Measurements from ENCODE around the gene TMEM170A.

Gene TMEM170A

DNA sequence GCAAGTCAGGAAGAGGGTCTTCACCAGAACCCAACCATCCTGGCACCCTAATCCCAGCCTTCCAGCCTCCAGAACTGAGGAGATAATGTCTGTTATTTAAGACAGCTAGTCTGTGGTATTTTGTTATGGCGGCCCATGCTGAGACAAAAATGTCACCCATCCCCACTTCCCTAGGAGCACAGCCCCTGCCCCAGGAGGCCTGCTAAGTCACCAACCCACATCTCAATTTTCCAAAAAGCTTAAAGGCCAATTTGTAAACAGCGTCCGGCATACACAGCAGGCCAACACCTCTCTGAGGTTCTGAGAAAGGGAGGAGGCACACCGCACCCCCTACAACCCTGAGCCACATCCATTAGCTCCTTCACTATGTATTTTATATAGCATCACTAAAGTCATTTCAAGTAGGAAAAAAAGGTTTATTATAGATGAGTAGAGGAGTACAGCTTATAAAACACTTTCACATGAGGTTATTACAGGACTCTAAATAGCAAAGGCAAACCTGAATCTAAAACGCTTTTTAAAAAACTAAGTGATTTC is 6.9 kb downstream of the TMEM170A start:
- TF ChIP-seq, protein P1, sequence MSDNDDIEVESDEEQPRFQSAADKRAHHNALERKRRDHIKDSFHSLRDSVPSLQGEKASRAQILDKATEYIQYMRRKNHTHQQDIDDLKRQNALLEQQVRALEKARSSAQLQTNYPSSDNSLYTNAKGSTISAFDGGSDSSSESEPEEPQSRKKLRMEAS (IDR thresholded peaks at IDR 0.05): no peak
- no peak for TF ChIP-seq FOXM1 (IDR thresholded peaks at IDR 0.05; ENCODE audit: borderline replicate concordance, low read depth)

DNA sequence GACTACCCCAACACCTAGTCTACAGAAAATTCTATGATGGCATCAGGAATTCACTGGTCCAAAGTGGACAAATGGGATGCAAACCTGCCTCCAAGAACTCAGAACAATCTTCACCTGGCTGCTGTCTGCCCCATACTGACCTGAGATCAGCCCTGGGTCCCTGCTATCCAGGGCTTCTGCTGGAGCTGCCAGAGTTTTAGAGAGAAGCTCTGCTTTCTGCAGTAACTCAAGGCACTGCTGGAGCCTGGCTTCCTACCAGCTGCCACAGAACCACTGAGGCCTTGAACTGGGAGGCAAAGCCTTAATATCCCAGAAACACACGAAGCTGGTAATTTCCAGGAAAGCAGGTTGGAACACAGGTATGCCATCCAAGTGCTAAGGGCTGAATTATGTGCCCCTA is 7.5 kb downstream of the TMEM170A start:
- TF ChIP-seq YY1 (IDR thresholded peaks at IDR 0.05; ENCODE audit: low read depth) (no peak), TAF1 (IDR thresholded peaks at IDR 0.05; ENCODE audit: low read depth) (no peak), RAD21 (IDR thresholded peaks at IDR 0.05; ENCODE audit: low read depth) (no peak), NFIC (IDR thresholded peaks at IDR 0.05) (no peak), TEAD4 (IDR thresholded peaks at IDR 0.05) (no peak), CEBPB (IDR thresholded peaks at IDR 0.05) (no peak), FOXM1 (IDR thresholded peaks at IDR 0.05; ENCODE audit: borderline replicate concordance, low read depth) (no peak), EGR1 (IDR thresholded peaks at IDR 0.05) (no peak)
- TF ChIP-seq, protein P2, sequence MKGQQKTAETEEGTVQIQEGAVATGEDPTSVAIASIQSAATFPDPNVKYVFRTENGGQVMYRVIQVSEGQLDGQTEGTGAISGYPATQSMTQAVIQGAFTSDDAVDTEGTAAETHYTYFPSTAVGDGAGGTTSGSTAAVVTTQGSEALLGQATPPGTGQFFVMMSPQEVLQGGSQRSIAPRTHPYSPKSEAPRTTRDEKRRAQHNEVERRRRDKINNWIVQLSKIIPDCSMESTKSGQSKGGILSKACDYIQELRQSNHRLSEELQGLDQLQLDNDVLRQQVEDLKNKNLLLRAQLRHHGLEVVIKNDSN (IDR thresholded peaks at IDR 0.05): no peak
- TF ChIP-seq, protein P1 (IDR thresholded peaks at IDR 0.05): no peak

DNA sequence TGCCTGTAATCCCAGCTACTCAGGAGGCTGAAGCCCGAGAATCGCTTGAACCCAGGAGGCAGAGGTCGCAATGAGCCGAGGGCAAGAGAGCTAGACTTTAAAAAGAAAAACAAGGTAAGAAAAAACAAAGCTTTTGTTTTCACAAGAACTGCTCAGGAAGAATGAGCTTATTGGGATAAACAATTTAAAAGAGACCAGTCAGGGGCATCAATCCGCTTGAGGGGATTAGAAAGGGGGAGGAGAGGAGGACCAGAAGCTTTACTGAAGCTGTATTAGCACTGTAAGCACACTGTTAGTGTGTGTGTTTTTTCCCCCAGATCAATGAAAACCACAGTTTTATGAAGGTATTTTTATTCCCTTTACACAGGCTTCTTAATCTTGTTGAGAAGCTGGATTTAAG is 8.8 kb downstream of the TMEM170A start:
- no peak for TF ChIP-seq TAF1 (IDR thresholded peaks at IDR 0.05; ENCODE audit: low read depth)
- TF ChIP-seq, protein P1 (IDR thresholded peaks at IDR 0.05): no peak
- TF ChIP-seq CEBPB (IDR thresholded peaks at IDR 0.05): no peak
- TF ChIP-seq EP300 (IDR thresholded peaks at IDR 0.05; ENCODE audit: borderline replicate concordance): no peak
- no peak for TF ChIP-seq NFIC (IDR thresholded peaks at IDR 0.05)
- TF ChIP-seq EGR1 (IDR thresholded peaks at IDR 0.05): no peak
- TF ChIP-seq TEAD4 (IDR thresholded peaks at IDR 0.05): no peak
- no peak for TF ChIP-seq TCF12 (IDR thresholded peaks at IDR 0.05; ENCODE audit: low read depth)
- no peak for TF ChIP-seq RAD21 (IDR thresholded peaks at IDR 0.05; ENCODE audit: low read depth)
- no peak for TF ChIP-seq YY1 (IDR thresholded peaks at IDR 0.05; ENCODE audit: low read depth)

DNA sequence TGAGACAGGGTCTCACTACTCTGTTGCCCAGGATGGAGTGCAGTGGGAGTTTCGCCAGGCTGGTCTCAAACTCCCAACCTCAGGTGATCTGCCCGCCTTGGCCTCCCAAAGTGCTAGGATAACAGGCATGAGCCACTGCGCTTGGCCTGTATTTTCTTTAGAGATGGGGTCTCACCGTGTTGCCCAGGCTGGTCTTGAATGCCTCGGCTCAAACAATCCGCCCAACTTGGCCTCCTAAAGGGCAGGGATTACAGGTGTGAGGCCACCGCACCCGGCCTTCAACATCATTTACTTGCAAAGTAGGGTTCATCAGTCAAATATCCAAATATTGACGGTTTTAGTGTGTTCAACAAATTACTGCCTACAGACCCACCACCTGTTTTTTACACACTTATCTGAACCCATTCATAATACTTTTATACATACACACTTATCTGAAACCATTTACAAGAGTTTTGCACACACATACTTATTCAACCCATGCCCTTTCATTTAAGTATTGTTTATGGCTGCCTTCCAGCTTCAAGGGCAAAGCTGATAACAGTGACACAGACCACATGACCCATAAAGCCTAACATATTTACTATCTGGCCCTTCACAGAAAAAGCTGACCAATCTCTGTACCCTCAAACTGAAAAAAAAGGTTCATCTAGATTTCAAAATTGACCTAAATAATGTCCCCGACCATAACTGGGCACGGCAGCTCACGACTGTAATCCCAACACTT is 11.9 kb downstream of the TMEM170A start:
- no peak for TF ChIP-seq FOXM1 (IDR thresholded peaks at IDR 0.05; ENCODE audit: borderline replicate concordance, low read depth)
- no peak for TF ChIP-seq YY1 (IDR thresholded peaks at IDR 0.05; ENCODE audit: low read depth)
- TF ChIP-seq CREB1 (IDR thresholded peaks at IDR 0.05; ENCODE audit: low read depth): no peak
- TF ChIP-seq NFIC (IDR thresholded peaks at IDR 0.05): no peak
- TF ChIP-seq, protein P3, sequence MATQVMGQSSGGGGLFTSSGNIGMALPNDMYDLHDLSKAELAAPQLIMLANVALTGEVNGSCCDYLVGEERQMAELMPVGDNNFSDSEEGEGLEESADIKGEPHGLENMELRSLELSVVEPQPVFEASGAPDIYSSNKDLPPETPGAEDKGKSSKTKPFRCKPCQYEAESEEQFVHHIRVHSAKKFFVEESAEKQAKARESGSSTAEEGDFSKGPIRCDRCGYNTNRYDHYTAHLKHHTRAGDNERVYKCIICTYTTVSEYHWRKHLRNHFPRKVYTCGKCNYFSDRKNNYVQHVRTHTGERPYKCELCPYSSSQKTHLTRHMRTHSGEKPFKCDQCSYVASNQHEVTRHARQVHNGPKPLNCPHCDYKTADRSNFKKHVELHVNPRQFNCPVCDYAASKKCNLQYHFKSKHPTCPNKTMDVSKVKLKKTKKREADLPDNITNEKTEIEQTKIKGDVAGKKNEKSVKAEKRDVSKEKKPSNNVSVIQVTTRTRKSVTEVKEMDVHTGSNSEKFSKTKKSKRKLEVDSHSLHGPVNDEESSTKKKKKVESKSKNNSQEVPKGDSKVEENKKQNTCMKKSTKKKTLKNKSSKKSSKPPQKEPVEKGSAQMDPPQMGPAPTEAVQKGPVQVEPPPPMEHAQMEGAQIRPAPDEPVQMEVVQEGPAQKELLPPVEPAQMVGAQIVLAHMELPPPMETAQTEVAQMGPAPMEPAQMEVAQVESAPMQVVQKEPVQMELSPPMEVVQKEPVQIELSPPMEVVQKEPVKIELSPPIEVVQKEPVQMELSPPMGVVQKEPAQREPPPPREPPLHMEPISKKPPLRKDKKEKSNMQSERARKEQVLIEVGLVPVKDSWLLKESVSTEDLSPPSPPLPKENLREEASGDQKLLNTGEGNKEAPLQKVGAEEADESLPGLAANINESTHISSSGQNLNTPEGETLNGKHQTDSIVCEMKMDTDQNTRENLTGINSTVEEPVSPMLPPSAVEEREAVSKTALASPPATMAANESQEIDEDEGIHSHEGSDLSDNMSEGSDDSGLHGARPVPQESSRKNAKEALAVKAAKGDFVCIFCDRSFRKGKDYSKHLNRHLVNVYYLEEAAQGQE (IDR thresholded peaks at IDR 0.05; ENCODE audit: low read depth): no peak
- no peak for TF ChIP-seq TAF1 (IDR thresholded peaks at IDR 0.05; ENCODE audit: low read depth)
- TF ChIP-seq, protein P2 (IDR thresholded peaks at IDR 0.05): no peak
- no peak for TF ChIP-seq EGR1 (IDR thresholded peaks at IDR 0.05)
- no peak for TF ChIP-seq TEAD4 (IDR thresholded peaks at IDR 0.05)
- TF ChIP-seq, protein P1 (IDR thresholded peaks at IDR 0.05): no peak
- TF ChIP-seq RAD21 (IDR thresholded peaks at IDR 0.05; ENCODE audit: low read depth): no peak
- no peak for TF ChIP-seq TCF12 (IDR thresholded peaks at IDR 0.05; ENCODE audit: low read depth)
- no peak for TF ChIP-seq EP300 (IDR thresholded peaks at IDR 0.05; ENCODE audit: borderline replicate concordance)
- TF ChIP-seq CEBPB (IDR thresholded peaks at IDR 0.05): no peak
- no peak for TF ChIP-seq ZBTB7A (IDR thresholded peaks at IDR 0.05; ENCODE audit: low read depth)

DNA sequence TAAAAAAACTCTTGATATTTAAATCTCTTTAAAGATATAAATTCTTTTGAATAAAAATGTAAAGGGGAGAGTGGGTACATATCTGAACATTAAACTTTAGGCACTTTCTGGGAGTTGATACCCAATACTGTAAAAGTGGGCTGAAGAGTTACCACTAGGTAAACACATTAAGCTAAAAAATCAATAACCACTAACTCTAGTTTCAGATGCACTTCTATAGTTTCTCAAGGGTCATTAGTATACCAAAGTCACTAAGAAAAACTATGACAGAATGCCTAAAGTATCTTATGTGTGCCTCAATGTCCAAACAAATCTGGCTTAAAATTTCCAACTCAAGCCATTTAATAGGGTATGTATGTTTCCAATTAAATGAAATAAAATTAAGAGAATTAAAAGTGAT is 18.1 kb downstream of the TMEM170A start:
- TF ChIP-seq ZBTB7A (IDR thresholded peaks at IDR 0.05; ENCODE audit: low read depth) (no peak), TEAD4 (IDR thresholded peaks at IDR 0.05) (no peak), TCF12 (IDR thresholded peaks at IDR 0.05; ENCODE audit: low read depth) (no peak), CREB1 (IDR thresholded peaks at IDR 0.05; ENCODE audit: low read depth) (no peak), NFIC (IDR thresholded peaks at IDR 0.05) (no peak), RAD21 (IDR thresholded peaks at IDR 0.05; ENCODE audit: low read depth) (no peak), EGR1 (IDR thresholded peaks at IDR 0.05) (no peak), YY1 (IDR thresholded peaks at IDR 0.05; ENCODE audit: low read depth) (no peak), EP300 (IDR thresholded peaks at IDR 0.05; ENCODE audit: borderline replicate concordance) (no peak), TAF1 (IDR thresholded peaks at IDR 0.05; ENCODE audit: low read depth) (no peak), FOXM1 (IDR thresholded peaks at IDR 0.05; ENCODE audit: borderline replicate concordance, low read depth) (no peak), CEBPB (IDR thresholded peaks at IDR 0.05) (no peak)
- TF ChIP-seq, protein P2 (IDR thresholded peaks at IDR 0.05): no peak
- TF ChIP-seq, protein P3 (IDR thresholded peaks at IDR 0.05; ENCODE audit: low read depth): no peak
- TF ChIP-seq, protein P1 (IDR thresholded peaks at IDR 0.05): no peak
